GM10266 (cell line): ENCODE results near the gene SORCS2.

ENCODE experiments used
- DNase-seq: peaks from one replicate; pipeline ENCODE4 v3.0.0; 2012; ENCODE audit errors: extremely low spot score
- TF ChIP-seq, protein P1 (sequence below): IDR thresholded peaks from 2 replicates; pipeline ENCODE4 v1.5.1; 2012; ENCODE audit warnings: mild to moderate bottlenecking, low read depth; ENCODE audit not compliant: control insufficient read depth, insufficient read depth; ENCODE audit errors: missing control alignments

Gene SORCS2

DNA sequence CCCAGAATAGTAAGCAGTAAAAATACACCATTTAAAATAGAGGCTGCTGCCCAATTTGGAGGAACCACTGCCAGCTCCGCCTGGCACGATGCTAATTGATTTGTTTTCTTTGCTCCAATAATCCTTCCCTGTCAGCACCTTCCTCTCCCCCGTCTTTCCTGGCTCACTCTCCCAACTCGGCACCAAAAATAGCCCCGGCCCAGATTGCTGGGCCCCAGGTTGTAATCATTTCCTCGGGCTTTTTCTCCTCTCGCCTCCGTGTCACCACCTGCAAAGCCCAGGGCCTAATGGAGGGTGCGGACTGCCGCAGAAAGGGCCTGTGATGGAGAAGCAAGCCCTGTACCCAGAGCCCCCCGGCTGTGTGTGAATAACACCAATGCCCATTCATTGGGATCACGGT lies 440.0 kb downstream of the SORCS2 start:
- DNase-seq: no peak
- TF ChIP-seq, protein P1, sequence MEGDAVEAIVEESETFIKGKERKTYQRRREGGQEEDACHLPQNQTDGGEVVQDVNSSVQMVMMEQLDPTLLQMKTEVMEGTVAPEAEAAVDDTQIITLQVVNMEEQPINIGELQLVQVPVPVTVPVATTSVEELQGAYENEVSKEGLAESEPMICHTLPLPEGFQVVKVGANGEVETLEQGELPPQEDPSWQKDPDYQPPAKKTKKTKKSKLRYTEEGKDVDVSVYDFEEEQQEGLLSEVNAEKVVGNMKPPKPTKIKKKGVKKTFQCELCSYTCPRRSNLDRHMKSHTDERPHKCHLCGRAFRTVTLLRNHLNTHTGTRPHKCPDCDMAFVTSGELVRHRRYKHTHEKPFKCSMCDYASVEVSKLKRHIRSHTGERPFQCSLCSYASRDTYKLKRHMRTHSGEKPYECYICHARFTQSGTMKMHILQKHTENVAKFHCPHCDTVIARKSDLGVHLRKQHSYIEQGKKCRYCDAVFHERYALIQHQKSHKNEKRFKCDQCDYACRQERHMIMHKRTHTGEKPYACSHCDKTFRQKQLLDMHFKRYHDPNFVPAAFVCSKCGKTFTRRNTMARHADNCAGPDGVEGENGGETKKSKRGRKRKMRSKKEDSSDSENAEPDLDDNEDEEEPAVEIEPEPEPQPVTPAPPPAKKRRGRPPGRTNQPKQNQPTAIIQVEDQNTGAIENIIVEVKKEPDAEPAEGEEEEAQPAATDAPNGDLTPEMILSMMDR: no peak

DNA sequence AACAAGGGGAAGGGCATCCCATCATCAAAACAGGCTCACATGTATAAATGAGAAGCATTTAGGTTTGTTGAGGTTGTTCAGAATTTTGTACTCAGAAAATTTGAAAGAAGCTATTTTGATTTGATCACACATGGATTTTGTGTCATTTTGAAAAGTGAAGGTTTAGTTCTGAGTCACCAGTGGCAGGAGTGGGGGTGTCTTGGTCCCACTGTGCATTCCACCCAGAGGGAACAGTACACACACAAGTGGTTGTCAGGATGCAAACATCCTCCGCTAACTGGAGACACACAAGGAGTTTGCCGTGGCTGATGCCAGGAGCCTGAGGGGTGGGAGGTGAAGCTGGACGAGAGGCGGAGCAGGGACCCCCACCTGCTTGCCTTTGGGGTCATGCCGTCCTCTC lies 440.6 kb downstream of the SORCS2 start:
- no peak for DNase-seq
- TF ChIP-seq, protein P1: no peak

DNA sequence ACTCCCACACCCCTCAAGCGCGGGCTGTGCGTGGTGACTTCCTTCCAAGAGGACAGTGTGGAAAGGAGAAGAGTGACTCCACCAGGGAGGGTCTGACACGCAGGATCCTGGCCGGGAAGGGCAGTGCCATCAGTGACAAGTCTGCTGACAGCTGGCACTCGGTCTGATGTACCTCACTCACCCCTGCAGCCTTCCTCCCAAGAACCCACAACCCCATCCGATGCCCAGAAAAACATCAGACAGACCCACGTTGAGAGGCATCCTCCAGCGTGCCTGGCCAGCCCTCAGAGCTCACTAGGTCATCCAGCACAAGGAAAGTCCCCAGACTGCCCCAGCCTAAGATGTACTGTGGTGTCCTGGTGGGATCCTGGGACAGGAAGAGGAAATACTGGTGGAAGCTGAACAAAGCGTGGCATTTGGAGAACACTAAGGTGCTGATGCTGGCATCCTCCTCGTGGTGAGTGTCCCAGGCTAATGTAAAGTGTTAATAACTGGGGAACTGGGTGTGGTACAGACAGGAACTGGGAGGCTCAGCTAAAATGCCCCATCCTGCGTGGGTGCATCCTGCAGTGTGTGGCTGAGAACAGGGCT lies 442.4 kb downstream of the SORCS2 start:
- DNase-seq: no peak
- TF ChIP-seq, protein P1: no peak

DNA sequence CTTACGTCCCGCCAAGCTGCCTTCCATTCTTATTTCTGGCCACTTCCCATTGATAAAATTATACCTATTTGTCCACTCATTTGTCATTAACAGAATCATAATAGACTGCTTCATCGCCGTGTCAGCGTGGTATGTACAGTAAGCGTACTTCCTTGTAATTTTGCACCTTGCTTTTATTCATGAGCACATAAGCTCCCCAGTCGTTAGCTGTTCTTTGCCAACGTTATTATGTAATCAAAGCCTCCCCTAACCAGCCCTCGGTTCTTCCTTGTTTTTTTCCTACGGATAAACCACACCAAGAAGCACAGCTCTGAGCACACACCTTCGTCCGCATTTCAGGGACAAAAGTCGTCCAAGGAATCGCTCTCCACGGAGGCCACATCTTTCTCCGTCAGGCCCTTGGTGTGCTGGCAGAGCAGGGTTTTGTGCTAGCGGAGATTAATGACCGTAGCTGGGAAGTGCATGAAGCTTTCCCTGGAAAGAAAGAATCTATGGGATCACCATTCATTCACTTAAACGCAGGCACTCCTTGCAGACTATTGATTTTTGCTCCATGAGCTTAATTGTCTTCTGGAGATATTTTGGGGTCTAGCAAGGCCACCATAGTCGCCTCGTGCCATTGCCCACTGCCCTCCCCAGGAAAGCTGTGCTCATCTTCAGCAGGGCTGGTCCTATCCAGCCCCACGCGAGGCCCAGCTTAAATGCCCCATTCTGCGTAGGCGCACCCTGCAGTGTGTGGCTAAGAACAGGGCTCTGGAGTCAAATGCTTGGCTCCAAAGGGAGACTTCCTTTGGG lies 443.3 kb downstream of the SORCS2 start:
- TF ChIP-seq, protein P1: no peak
- DNase-seq: no peak

DNA sequence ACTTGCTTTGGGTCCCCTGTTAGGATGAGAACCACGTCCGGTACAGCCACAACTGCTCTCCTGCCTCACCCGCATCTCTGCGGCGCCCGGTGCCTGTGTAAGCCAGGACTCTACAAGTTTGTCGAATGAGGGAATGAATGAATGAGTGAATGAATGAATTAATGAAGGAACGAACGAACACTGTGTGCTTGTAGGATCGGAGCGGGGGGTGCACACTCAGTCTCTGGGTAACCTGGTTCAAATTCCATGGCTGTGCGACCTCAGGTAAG lies 443.8 kb downstream of the SORCS2 start:
- no peak for DNase-seq
- TF ChIP-seq, protein P1: no peak

DNA sequence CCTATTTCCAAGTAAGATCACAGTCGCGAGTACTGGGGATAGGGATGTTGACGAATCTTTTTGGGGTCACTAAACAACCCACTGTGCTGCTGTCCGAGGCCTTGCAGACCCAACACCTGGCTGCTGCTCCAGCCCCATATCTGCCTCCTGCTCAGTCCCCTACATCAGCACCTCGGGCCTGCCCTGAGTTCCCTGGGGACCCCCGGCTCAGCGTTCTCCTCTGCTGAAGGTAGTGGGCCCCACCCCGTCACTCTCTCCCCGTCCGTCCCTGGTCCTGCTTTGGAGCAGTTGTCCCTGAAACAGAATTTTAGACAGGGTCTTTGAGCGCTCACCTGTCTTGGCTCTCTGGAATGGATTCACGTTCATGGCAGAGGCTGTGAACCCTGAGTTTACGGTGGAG lies 444.8 kb downstream of the SORCS2 start:
- DNase-seq: no peak
- TF ChIP-seq, protein P1: no peak

DNA sequence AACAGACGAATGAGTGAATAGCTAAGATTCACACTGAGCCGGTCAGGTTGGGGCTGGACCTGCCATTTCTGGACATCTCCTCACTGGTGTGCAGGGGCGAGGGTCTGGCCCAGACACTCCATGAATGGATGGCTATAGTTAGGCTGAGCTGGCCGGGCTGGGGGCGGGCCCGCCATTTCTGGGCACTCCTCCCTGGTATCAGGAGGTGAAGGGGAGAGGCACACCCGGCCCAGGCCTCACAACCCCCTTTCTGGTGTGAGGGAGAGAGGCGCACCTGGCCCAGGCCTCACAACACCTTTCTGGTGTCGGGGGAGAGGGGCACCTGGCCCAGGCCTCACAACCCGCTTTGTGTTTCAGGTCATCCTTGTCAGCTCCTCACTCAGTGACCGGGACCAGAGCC lies 445.6 kb downstream of the SORCS2 start:
- DNase-seq: no peak
- TF ChIP-seq, protein P1: no peak
